ENCODE results near the gene WFIKKN1. TPM values are rescaled to one million over a fixed set of nuclear protein-coding genes. Genes with fewer than 3 reads are reported as not detected.

The WFIKKN1 gene
- total and polyA plus RNA-seq, 2 of the 4 experiments (the other 2 are of a cell fraction), result 0.10 TPM; not detected in 1

- Histone ChIP-seq H3K79me1 (ENCODE audit: low read depth in 1 of 2, low read length in 2 of 2) (peaks cover 3 to 32% of the 10 kb centered on the region in 2 experiments; a peak in 2 of 4 replicates), H3K56ac (ENCODE audit: extremely low read depth, insufficient read depth, low read length) (peak within 1 kb of the TSS; percentile 62; the same call in 1 of the 2 replicates), H3K4me1 (ENCODE audit: control insufficient read depth, insufficient read depth, low read length) (peaks cover 13% of the 10 kb centered on the region), H3K4me2 (ENCODE audit: low read depth, low read length) (peak within 1 kb of the TSS; percentile 99), H3K9me3 (ENCODE audit: control insufficient read depth, insufficient read depth, low read length) (no peaks in the 10 kb centered on the region), H4K5ac (ENCODE audit: low read depth, low read length) (peak within 1 kb of the TSS; percentile 98), H3K27ac (ENCODE audit: insufficient read depth, low read length) (peak within 1 kb of the TSS; percentile 96), H3K9me1 (ENCODE audit: insufficient read depth, low read length) (peaks cover 11% of the 10 kb centered on the region; the same call in 1 of the 2 replicates), H3K36me3 (ENCODE audit: control insufficient read depth, insufficient read depth, low read length) (no peaks in the 10 kb centered on the region), H2AK5ac (ENCODE audit: low read depth, low read length) (peak within 1 kb of the TSS; percentile 37), H2BK15ac (ENCODE audit: low read depth, low read length) (no peak within 1 kb of the TSS), H2AFZ (replicated peaks; ENCODE audit: low read length, poor library complexity) (peak within 1 kb of the TSS; percentile 90), H2AK9ac (replicated peaks; ENCODE audit: low read depth, low read length, poor library complexity) (peak within 1 kb of the TSS; percentile 91), H4K8ac (ENCODE audit: low read depth in 2 of 2, low read length in 2 of 2) (peak within 1 kb of the TSS; percentile 92 to 94; a peak in 3 of 4 replicates), H3K4ac (ENCODE audit: low read depth, low read length) (peak within 1 kb of the TSS; percentile 74), H3K14ac (replicated peaks; ENCODE audit: low read depth, low read length) (peak within 1 kb of the TSS; percentile 95), H2BK20ac (ENCODE audit: low read depth, low read length) (no peak within 1 kb of the TSS), H2BK5ac (ENCODE audit: low read depth, low read length, poor library complexity, severe bottlenecking) (peak within 1 kb of the TSS; percentile 80), H3K23ac (ENCODE audit: low read depth, low read length) (peak within 1 kb of the TSS; percentile 79; the same call in 1 of the 2 replicates), H4K20me1 (ENCODE audit: insufficient read depth, low read length) (peaks cover under 1% of the 10 kb centered on the region; the same call in 1 of the 2 replicates), H4K91ac (ENCODE audit: insufficient read depth, low read depth, low read length) (peak within 1 kb of the TSS; percentile 26), H3K18ac (ENCODE audit: low read depth, low read length) (peak within 1 kb of the TSS; percentile 95), H2BK120ac (ENCODE audit: low read depth, low read length) (0 out of 2 replicates have a peak within 1 kb of the TSS, but pooled peaks have one; percentile 1), H3K4me3 (ENCODE audit: insufficient read depth, low read depth, low read length) (peak within 1 kb of the TSS; percentile 100), H3K9ac (ENCODE audit: low read depth, low read length) (peak within 1 kb of the TSS; percentile 99), H3K27me3 (ENCODE audit: control insufficient read depth, insufficient read depth, low read length) (no peaks in the 10 kb centered on the region)
- in situ Hi-C loops (cut with MboI; ENCODE audit: low sequenced_read_pairs) (loop anchor here (10.0 kb wide), 1 partner anchor 247 kb away; the partner anchor contains the start of gene NME4), intact Hi-C loops (cut with micrococcal nuclease) (no loop called here), dilution Hi-C loops (cut with HindIII; ENCODE audit: low sequenced_read_pairs, unreplicated experiment) (no loop called here)
- WGBS, 2 experiments (ENCODE audit: extremely low coverage in 2 of 2, insufficient read length in 1 of 2), result 1% methylated on average over 43 of the region's 81 CpGs; no CpG with 5 or more reads in 1 of the 2 experiments
- ChIA-PET CTCF (interaction anchor here (0.6 kb wide), 2 partner anchors 50 to 255 kb away, joined by 3 read pairs; no protein-coding TSS in a partner anchor), POLR2A (ENCODE audit: unreplicated experiment) (no interaction called here)
- peak; percentile 61 for DNase-seq
- no TSS peak for BruUV-seq (replicated peaks)
- peak; percentile 79 for ATAC-seq (ENCODE audit: low read depth)
- TF ChIP-seq MAZ (IDR thresholded peaks at IDR 0.05; ENCODE audit: borderline replicate concordance, low read depth, low read length), result peak; percentile 76; the same call in 1 of the 2 replicates
- TF ChIP-seq MAFK (IDR thresholded peaks at IDR 0.05; ENCODE audit: low read depth, low read length), result no peak
- TF ChIP-seq NFE2L2 (IDR thresholded peaks at IDR 0.05; ENCODE audit: low read depth, low read length), result no peak
- TF ChIP-seq RCOR1 (IDR thresholded peaks at IDR 0.05; ENCODE audit: insufficient replicate concordance, low read length), result no peak
- no peak for TF ChIP-seq CHD1 (IDR thresholded peaks at IDR 0.05; ENCODE audit: low read depth, low read length)
- no peak for TF ChIP-seq RAD21 (IDR thresholded peaks at IDR 0.05; ENCODE audit: low read length)
- TF ChIP-seq CTCF (conservative IDR thresholded peaks at IDR 0.05; ENCODE audit: low read depth, low read length), result no peak
- peak; percentile 66 for TF ChIP-seq BHLHE40 (IDR thresholded peaks at IDR 0.05; ENCODE audit: low read depth, low read length)
- TF ChIP-seq ELK1 (IDR thresholded peaks at IDR 0.05; ENCODE audit: borderline replicate concordance, low read depth, low read length), result no peak
- no peak for TF ChIP-seq SMC3 (IDR thresholded peaks at IDR 0.05; ENCODE audit: low read depth, low read length)
- no peak for TF ChIP-seq USF2 (IDR thresholded peaks at IDR 0.05; ENCODE audit: low read depth, low read length)
- no peak for TF ChIP-seq FOS (IDR thresholded peaks at IDR 0.05; ENCODE audit: low read depth, low read length)
- no peak for TF ChIP-seq RFX5 (IDR thresholded peaks at IDR 0.05; ENCODE audit: low read depth, low read length)
Measured at GRCh38 chr16:641326-642188, 10.8 kb downstream of the WFIKKN1 start, which contains the start of gene MCRIP2. Gene MCRIP2, plus strand, starts transcription at chr16:641828. Its CDS starts 164 bp downstream, at chr16:641992.
